Colon (tissue), 2 donors: ENCODE measurements around the gene TRAPPC14.

ENCODE experiments used
- FAIRE-seq: peaks from 2 replicates; lab custom pipeline; 2012; peaks lifted over from hg19 to GRCh38; lab: Jason Lieb, UNC
- donor health status: control.
- donor health status: control.

Gene TRAPPC14

DNA sequence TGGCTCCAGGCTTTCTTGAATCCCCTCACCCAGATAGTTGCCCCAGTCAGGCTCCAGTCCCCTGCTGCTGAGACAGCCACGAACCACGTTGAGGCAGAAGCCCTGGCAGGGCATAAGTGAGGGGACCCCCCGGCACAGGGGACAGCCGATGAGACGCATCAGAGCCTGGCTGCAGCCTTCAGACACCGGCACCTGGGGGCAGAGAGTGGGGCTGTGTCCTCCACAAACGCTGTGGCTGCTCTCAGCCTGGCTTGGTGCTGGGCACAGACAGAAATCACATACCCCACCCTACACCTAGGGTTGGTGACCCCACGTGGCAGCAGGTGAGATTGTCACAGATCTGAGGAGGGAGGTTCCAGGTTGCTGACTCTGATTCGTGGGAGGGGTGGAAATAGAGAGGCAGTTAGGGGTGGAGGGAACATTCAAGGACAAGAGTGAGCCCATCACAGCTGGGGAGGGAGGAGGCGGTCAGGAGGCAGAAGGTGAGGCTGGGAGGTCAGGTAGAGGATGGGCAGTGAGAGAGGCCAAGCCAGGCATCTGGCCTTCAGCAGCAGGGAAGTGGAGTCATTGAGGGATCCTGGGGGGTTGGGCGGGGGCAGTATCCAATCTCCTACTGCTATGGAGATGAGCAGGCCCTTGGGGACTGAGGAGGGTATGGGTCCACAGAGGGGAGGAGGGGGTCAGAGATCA is 15.4 kb upstream of the TRAPPC14 start:
- FAIRE-seq, result no peak

- FAIRE-seq, result no peak
Observed at GRCh38 chr7:100171840-100172239, 13.3 kb upstream of the TRAPPC14 start.

DNA sequence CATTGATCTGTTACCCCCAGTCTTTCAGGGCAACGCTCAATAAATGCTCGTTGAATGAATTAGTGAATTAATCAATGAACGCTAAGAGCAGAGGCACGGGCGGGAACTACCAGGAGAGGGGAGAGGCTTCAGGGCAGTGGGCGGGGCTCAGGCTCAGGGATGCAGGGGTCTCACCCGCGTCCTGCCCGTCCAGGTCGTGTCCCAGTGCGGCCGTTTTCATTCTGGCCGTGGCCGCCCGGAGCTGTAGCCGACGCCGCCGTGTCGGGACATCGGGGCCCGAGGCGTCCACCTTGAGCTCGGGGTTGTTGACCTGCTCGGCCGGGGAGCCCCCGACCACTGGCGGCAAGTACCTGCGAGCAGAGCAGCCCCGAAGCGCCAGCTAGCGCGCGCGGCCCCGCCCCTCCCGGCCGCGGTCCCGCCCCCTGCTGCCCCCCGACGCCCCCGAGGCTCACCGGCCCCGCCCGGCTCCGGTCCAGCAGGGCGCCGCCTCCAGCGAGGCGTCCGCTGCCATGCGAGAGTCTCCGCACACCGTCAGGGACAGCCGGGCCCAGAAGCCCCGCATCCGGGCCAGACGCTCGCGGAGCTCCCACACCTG is 12.7 kb upstream of the TRAPPC14 start:
- no peak for FAIRE-seq

DNA sequence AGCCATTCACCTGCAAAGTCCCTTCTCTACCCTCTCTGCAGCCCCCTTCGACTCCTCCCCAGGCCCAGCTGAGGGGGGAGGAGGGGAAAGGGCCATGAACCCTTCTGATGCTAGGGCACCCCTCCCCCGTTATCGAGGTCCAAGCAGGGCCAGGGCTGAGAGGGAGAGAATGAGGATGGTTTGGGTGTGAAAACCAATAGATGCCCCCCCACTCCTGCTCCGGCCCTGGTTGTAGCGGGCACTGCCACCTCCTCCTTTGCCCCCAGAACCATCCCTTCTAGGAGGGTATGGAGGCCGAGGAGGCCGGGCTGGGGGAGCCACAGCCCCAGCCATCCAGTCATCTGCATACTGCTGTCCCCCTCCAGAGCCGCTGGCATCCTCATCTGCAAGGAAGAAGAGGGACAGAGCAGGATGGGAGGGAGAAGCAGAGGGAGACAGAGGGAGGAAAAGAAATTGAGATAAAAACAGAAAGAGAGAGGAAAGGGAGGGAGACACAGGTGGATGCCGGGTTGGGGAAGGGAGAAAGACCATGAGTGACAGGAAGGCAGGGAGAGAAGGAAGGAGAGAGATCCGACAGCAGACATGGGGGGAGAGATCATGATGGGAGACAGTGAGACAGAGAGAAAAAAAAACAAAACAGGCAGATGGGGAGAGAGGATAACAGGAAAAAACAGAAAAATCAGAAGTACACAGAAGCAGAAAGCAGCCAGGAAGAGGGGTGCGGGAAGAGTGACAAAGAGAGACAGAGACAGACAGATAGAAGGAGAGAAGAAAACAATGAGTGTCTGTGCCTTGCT is 11.8 kb upstream of the TRAPPC14 start:
- FAIRE-seq, result no peak

- FAIRE-seq, result no peak
Observed at GRCh38 chr7:100169147-100169850, 10.8 kb upstream of the TRAPPC14 start.

DNA sequence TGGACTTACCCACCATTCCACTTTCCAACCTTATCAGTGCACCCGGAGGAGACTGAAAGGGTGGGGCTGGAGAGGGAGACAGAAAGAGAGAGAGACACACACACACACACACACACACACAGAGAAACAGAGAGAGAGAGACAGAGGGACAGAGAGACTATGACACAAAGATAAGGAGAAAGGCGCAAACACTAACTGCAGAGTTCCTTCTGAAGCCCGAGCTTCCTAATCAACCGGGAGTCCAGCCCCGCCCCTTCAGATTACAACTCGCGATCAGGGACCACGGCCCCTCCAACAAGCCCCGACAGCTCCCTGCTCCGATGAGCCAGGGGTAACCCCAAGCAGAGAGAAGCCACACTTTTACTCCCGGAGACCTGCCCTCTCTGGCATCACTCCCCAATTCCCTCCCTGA is 9.4 kb upstream of the TRAPPC14 start:
- no peak for FAIRE-seq

DNA sequence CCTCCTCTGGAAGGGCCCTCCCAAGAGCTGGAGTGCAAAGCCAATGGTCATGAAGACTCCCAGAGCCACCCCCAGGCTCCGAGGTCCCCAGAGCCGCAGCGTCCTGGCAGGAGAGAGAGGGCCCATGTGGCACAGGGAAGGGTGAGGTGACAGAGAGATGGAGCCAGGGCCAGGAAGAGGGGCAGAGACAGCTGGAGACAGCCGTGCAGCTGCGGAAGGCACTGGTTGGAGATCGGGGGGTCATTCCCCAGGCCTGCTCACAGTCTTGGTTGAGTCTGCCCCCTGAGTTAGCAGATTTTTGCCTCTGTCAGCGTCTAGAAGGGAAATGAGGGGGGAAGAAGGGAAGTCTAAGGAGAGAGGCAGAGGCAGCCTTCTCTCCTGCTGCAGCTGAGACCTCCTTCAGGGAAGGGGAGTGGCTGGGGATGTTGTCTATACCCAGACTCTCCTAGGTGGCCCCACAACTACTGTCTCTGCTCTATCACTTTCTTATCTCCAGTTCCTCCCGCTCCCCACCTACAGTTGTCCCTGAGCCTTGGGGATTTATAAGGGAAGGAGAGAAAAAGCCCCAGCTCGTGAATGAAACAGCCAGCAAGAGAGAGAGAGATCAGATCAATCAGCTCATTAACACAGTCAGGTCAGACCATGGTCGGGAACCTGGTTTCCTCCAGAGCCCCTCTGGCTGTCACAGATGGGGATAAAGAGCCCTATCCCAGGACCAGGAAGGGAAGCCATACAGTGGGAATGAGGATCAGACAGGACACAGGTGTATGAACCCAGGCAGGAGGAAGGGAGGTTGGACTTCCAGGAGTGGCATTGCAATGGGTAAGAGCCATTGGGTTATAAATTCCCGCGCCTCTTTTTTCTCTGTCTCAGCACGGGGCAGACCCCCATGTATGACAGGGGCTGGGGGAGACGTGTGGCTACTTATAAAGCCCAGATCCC is 8.7 kb upstream of the TRAPPC14 start:
- no peak for FAIRE-seq

DNA sequence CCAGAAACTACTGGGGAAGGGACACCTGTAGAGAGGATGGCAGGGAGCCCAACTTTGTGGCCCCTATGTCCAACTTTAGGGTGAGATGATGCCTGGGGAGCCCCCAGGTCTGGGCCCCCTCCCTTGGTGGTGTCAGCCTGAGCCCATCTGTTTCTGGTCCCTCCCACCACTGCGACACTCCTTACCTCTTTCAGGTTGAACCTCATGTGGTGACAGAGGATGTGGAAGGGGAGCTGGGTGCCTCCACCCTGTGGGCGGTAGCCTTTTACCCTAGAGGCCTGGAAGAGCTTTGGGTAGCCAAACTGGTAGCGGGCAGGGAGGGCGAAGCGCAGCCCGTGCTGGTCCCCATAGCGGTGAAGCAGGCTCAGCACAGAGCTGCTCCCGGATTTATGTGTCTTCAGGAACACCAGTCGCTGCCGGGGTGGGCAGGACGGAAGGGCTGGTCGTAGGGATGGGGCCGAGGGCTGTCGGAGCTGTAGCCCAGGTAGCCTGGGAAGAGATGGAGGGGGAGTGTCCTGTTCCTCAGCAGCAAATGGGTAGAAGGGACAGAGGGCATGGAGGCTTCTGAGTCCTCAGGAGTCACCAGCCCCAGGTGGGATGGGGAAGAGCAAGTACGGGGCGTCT is 7.9 kb upstream of the TRAPPC14 start:
- FAIRE-seq, result no peak

DNA sequence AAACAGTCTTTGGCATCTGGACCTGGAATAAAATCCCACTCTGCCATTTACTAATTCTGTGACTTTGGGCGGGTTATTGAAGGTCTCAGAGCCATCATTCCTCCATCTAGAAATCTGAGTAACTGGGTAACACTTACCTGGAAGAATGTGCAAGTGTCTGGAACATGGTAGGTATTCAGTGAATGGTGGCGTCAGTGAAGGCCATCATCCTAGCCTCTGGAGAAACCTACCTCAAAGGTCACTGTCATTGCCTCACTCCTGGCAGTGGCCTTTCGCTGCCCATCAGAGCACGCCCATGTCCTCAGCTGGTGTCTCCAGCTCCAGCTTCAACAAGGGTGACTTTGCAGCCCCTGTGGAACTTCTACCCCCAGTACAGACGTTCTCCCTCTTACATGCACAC is 5.3 kb upstream of the TRAPPC14 start:
- FAIRE-seq, result no peak

- FAIRE-seq, result no peak
Observed at GRCh38 chr7:100163006-100163531, 4.5 kb upstream of the TRAPPC14 start.

- FAIRE-seq, result no peak
Observed at GRCh38 chr7:100160067-100160466, 1.5 kb upstream of the TRAPPC14 start.

DNA sequence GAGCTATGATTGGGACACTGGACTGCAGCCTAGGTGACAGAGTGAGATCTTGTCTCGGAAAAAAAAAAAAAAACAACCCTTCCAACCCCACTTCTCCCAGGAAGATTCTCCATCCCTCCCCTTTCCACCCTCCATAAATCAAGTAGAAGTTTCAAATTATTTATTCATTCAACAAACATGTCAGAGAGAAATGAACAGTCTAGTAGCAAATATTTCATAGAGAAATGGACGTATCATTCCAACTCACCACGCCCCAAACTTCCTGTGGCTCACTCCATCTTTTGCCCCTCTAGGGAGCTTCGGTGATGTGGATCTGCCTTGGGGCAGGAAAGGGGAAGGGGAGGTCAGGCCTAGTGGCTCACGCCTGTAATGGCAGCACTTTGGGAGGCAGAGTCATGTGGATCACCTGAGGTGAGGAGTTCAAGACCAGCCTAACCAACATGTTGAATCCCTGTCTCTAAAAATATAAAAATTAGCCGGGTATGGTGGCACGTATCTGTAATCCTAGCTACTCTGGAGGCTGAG is 638 bp upstream of the TRAPPC14 start:
- FAIRE-seq, result no peak

DNA sequence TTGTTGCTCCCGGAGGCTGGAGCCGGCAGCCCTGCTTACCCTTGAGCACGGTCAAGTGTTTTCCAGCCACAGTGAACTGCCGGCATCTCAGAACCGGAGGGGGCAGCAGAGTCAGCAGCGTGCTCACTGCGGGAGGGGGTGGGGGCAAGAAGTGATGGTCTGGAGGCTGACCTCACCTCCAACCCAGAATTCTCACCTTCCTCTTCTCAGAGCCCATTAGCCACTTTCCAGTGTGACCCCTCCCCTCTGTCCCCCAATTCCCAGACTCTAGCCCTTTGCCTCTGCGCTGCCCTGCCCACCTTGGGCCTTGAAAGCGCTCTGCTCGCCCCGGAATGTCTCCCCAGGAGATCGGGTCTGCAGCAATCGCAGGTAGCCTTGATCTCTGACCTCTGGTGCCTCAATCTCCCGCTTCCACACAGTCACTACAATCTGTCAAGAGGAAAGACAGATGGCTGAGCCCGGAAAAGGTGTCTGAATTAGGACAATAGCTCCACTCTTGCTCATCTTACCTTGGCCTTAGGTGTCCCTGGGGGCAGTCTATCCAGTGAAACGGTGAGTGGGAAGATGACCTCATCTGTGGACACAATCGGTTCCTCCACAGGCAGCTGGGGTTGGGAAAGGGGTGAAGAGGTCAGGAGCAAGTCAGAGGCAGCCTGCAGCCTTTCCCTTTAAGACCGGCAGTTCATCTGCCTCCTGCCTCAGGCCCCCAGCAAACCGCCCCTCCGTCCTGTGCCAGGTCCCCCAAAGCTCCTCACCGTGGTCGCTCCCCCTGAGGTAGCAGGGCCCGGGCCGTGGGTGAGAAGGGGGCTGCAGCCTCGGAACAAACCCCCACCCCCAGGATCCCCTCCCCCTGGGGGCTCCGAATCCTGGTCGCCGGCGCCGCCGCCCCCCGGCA is 942 bp downstream of the TRAPPC14 start:
- FAIRE-seq, result no peak

GRCh38 chr7:100157069-100157333 is 1.5 kb downstream of the TRAPPC14 start:
- FAIRE-seq, result no peak

DNA sequence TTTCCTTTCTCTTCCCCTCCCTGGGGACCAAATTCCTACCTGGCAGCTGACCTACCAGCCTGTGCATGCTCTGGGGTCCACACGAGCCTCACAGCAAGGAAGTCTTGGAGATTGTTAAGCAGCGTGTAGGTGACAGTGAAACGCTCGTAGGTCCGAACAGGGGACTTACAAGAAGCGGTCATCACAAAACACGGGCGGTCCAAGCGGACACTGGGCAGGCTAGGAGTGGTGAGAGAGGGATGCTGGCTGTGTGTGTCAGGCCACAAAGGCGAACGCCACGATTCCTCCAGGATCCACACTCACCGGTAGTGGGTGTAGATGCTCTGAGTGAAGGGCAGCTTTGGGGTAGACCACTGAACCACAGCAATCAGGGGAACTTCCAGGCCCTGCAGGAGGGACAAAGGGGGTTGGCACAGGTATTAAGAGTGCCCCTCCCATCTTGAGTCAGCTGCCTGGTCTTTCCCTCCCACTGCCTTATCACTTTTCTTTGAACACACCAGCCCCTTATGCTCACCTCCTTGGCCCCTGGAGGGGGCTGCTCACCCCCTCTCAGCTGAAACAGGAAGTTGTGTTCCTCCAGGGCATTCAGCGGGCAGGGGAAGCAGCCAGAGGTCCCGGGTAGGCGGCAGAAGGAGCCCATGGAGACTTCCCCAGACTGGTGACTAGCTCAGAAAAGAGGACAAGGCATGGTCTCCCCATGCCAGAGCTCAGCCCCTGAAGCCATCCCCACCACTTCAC is 2.0 kb downstream of the TRAPPC14 start:
- no peak for FAIRE-seq

DNA sequence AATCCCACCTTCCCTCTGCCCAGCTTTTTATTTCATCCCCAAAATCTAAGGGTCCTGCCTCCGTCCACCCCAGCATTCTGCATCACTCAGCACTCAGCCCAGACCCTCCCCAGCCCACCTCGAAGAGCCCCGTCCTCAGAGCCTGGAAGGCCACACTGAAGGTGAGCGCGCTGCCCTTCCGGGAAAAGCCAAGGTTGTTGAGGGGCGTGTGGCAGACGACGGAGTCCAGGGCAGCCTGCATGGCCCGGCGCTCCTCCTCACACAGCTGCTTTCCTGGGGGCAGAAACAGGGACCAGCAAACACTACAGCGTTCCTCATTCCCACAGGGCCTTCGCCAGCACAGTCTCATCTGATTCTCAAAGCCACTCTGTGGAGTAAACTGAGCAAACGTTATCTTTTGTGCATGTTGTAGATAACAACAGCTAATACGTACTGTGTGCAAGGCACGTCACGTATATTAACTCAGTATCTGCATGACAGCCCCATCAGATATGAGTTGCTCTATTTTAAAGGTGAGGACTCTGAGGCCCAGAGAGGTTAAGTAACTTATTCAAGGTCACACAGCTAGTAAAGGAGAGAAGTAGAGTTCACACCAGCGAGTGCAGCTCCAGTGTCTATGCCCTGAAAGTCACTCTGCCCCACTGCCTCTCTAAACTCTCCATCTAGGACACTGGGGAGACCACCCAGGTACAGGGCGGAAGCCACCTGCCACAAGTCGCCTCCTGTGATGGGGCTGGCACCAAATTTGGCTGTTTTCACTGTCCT is 2.8 kb downstream of the TRAPPC14 start:
- no peak for FAIRE-seq

DNA sequence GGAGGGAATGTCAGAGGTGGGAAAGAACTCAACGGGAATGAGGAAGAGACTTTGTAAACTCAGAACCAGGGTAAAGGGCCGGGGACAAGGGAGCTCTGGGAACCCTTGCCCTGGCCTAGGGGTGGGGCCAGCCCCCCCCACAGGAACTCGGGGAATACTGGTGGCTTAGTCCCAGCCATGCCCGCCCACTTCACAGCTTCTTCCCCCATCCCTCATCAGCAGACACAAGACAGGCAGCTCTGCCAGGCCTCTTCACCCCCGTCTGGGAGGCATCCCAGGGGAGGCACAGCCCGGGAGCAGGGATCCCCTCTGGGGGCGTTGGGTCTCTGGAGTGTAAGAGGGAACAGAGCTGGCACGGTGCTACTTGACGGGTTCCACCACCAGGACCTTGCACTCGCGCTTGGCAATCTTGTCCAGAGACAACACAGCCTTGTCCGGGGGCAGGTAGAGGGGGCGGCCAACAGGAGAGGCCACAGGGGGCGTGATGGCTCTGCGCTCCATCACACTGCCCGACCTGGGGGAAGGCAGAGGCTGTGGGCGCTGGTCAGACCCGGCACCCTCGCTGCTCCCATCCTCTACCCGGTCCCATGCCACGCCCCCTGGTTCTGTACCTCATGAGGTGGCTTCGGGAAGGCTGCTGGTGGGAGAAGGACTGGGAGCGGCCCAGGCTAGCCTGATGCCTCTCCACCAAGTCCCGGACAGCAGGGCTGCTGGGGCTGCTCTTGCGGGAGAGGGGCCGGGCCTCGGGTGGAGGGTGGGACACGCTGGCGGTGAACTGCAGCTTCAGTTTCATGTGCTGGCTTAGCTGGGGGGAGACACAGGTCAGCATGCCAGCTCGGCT is 3.7 kb downstream of the TRAPPC14 start:
- no peak for FAIRE-seq
